GM12875 (cell line): ENCODE data around the gene SLC7A1.
"Not testable (repeated sequence)": the region's sequence is repeated elsewhere in the genome, so short reads cannot be mapped to it uniquely, and the experiment has no call there.

ENCODE experiments used
- H3K4me3 ChIP-seq: one replicate; pipeline ENCODE4 v1.5.1; 2011; ENCODE audit warnings: low read depth, low read length, control low read depth
- TF ChIP-seq, protein P1 (sequence below): IDR thresholded peaks from 2 replicates; pipeline ENCODE4 v1.5.1; 2011; ENCODE audit warnings: low read depth, mild to moderate bottlenecking, control low read depth, inconsistent platforms, low read length, moderate library complexity, borderline replicate concordance; ENCODE audit not compliant: insufficient read depth

The SLC7A1 gene

DNA sequence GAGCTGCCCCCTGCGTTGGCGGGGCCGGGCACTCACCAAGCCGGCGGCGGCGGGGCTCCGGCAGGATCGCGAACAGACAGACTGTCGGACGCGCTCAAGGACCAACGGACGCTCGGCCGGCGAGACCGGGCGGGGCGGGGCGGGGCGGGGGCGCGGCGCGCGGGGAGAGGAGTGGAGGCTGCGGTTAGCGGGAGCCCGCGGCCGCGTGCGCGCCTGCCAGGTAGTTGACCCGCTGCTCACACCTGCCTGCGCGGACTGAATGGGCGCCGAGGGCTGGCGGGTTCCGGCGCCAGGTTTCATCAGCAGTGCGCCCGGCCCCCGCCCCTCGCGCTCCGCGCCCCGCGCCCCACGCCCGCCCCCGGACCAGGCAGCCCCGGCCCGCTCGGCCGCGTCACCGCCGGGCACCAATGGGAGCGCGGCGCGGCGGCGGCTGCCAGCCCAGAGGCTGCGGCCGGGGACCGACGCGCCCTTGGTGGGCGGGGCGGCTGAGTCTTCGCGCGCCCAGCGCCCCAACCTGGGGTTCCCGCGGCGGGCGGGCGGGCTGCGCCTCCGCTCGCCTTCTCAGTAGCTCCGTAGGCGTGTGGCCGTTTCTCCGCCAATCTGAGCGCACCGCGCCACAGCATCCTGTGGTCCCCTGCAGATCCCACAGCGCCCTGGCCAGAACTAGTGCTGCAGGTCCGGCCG is at the start of gene SLC7A1:
Gene SLC7A1 (minus strand): TSS at position 309 of the 684 bp plus-strand sequence. CDS start 59,500 bp downstream, outside the sequence.
- TF ChIP-seq, protein P1, sequence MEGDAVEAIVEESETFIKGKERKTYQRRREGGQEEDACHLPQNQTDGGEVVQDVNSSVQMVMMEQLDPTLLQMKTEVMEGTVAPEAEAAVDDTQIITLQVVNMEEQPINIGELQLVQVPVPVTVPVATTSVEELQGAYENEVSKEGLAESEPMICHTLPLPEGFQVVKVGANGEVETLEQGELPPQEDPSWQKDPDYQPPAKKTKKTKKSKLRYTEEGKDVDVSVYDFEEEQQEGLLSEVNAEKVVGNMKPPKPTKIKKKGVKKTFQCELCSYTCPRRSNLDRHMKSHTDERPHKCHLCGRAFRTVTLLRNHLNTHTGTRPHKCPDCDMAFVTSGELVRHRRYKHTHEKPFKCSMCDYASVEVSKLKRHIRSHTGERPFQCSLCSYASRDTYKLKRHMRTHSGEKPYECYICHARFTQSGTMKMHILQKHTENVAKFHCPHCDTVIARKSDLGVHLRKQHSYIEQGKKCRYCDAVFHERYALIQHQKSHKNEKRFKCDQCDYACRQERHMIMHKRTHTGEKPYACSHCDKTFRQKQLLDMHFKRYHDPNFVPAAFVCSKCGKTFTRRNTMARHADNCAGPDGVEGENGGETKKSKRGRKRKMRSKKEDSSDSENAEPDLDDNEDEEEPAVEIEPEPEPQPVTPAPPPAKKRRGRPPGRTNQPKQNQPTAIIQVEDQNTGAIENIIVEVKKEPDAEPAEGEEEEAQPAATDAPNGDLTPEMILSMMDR: 0 out of 2 replicates have a peak, but pooled peaks have one; percentile 7
- peak within 1 kb of the TSS; percentile 85 for H3K4me3 ChIP-seq

DNA sequence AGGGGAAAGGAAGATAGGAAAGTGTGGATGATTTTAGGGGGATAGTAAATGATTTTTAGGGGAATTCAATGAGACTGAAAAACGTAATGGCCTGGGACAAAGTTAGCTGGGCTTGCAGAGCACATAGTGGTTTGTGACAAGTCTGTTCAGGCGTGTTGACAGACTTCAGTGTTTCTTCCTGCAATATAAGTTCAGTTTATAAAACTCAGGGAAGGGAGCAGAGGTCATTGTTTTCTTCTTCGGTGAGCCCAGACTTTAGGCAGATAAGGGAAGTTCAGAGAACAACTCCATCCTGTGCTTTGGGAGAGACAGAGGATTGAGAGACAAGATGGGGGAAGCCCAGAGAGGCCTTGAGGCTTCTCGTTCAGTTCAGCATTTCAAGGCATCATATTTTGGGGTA is 45.2 kb upstream of the SLC7A1 start:
- TF ChIP-seq, protein P1: no peak
- no peak overlapping the region for H3K4me3 ChIP-seq

GRCh38 chr13:29636831-29637230 is 41.3 kb upstream of the SLC7A1 start:
- H3K4me3 ChIP-seq: not testable (repeated sequence)

GRCh38 chr13:29624997-29625396 is 29.5 kb upstream of the SLC7A1 start:
- TF ChIP-seq, protein P1: no peak
- H3K4me3 ChIP-seq: no peak overlapping the region

DNA sequence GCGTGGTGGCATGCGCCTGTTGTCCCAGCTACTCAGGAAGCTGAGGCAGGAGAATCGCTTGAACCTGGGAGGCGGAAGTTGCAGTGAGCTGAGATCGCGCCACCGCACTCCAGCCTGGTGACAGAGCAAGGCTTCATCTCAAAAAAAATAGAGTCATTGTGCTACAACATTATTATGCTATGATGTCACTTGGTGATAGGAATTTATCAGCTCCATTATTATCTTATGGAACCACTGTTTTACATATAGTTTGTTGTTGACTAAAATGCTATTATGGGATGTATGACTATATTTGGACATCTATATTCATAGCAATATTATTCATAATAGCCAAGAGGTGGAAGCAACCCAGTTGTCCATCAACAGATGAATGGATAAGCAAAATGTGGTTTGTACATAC is 26.4 kb upstream of the SLC7A1 start:
- no peak overlapping the region for H3K4me3 ChIP-seq
- TF ChIP-seq, protein P1: no peak

DNA sequence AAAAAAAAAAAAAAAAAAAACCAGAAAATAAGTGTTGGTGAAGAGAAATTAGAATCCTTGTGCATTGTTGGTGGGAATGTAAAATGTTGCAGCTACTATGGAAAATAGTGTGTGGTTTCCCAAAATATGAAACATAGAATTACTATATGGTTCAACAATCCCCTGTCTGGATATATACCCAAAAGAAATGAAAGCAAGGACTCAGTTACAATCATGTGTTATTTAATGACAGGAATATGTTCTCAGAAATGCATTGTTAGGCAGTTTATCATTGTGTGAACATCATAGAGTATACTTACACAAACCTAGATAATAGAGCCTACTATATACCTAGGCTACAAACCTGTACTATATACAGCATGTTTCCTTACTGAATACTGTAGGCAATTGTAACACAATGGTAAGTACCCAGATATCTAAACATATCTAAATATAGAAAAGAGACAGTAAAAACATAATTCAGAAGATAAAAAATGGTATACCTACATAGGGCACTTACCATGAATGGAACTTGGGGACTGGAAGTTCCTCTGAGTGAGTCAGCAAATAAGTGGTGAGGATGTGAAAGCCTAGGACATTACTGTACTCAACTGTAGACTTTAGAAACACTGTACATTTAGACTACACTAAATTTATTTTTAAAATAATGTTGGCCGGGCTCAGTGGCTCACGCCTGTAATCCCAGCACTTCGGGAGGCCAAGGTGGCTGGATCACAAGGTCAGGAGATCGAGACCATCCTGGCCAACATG is 25.7 kb upstream of the SLC7A1 start:
- TF ChIP-seq, protein P1: no peak
- no peak overlapping the region for H3K4me3 ChIP-seq

- no peak overlapping the region for H3K4me3 ChIP-seq
- TF ChIP-seq, protein P1: no peak
These were observed 24.5 kb upstream of the SLC7A1 start for GRCh38 chr13:29619995-29620394.
